NAMALWA (cell line): ENCODE measurements around the gene FBXO34.

ENCODE experiments used
- DNase-seq: peaks from one replicate; pipeline ENCODE4 v3.0.0-alpha.2; 2015; ENCODE audit warnings: low spot score

Gene FBXO34

DNA sequence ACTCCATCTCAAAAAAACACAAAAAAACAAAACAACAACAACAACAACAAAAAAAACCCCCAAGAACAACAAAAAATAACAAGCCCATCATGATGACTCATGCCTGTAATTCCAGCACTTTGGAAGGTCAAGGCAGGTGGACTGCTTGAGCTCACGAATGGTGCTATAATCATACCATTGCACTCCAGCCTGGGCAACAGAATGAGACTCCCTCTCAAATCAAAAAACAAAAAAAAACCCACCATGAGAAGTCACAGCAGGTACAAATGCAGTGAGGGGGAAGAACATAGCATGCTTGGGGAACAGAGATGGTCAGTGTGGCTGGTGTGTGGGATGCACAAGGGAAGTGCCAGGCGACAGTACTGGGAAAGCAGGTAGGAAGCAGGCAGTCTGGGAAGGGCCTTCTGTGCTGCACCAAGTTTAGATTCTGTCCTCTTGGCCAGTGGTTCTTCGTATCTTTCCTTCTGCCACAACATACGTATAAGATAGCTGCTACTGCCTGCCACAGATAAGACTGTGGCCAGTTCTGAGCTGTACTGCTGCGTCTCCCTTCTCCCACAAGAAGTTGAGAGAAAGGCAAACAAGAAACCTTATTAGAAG, 112.4 kb downstream of the FBXO34 start:
- DNase-seq: no peak

DNA sequence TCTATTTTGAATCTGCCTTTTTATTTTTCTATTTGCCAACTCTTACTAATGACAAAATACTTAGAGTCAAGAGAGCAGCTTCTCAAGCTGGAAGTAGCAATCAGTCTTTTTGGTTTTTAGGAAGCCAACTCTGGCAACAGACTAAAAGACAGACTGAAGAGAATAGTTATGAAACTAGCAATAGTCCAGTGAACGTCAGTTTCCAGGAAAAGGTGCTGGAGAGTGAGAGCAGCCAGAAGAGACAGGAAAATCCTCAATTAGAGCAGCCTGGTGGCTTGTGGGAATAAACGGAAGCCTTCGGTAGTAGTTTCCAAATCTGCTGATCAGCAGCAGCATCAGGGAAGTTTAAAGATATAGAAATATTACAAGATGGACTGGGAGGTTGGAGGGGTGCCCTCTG, 113.3 kb downstream of the FBXO34 start:
- DNase-seq: no peak

DNA sequence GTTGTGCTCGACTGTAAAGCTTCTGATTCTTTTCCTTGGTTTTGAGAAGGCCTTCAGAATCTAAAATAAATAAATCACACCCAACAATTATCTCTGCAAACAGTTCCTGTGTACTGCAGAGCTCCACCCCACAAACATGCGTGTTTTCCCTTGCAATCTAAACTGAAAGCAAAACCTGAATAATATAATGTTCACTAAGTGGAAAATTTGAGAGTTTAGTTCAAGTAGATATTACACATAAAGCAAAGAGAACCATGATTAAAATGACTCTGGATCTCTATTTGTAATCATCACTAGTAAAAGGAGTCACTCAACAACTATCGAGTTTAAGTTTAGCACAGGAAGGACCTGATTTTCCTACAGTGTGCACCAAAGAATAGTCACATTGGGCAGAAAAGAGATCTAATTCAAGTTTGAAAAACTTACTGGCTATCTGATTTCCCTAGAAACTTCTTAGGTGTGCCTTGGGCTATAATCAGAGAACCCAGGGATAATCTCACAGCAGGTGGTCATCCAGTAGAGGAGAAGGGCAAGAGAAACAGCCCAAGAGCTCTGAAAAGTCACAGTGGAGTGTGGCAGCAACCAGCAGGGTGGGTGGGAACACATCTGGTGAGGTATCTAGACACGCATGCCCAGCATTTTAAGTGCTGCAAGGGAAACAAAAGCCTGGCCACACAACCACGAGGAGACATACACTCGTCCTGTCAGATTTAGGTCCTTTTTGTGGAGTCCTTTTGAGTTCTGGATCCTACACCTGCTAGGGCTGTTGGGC, 115.0 kb downstream of the FBXO34 start:
- no peak for DNase-seq

DNA sequence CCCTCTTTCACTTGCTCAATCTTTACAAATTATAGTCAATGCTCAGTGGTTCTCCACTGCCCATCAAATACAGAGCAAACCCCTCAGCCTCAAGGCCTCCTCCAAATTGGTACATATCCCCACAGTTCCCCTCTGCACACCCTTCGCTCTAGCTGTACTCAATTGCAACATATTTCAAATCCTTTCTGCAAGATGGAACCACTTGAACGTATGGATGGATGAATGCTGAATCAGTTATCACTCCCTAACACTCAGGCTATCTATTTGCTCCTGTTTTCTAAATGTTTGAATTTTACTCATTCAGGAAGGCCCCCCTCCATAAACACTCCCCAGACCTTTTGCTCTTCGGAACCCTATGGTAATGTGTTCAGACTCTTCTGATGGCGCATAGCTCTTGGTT, 115.9 kb downstream of the FBXO34 start:
- no peak for DNase-seq

DNA sequence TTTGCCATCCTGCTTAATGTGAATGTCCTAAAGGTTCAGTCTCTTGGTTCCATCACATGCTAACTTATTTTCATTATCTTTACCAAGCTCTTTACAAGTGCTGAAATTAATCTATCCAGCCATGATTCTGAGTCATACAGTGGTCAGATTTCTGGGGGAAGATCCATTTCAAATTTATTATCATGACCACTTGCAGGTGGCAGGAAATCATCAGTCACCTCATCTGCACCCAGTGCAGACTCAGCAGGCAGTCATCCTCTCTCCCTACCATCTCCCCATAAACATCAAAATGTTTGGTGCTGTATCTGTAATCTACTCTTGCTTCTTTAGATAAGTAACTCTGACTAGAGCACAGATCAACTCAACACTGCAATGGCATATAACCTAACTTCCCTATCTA, 116.9 kb downstream of the FBXO34 start:
- DNase-seq: no peak

DNA sequence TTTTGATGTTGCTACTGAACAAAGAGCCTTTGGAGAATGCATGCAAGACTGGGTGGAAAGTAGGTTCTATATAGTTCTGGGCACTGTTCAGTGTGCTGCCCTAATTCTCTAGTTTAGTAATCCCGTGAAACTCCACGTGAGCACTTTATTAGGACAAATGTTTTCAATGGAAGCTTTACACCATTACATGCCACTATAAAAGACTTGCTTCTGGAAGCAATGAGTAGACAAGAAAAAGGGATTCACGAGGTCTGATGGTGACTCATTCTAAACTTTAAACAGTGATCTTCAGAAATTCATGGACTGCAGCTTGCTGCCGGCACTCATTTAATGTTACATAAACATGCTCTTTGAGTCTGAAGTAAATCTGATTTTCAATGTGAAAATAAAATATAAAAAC, 118.1 kb downstream of the FBXO34 start:
- no peak for DNase-seq

DNA sequence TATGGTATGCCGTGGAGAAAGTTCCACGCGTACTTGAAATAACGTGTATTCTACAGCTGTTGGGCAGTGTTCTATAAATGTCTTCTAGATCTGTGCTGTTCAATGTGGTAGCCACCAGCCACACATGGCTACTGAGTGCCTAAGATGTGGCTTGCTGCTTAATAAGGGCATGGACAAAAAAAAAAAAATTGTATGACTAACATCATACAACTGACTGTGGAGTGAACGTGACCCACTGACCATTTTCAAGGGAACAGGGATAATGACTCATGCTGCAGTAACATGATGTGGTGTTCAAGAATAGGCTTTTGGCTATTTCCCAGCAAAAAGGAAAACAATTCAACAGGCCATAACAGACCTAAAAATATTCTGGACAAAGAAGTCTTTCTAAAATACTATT, 127.5 kb downstream of the FBXO34 start:
- DNase-seq: no peak

DNA sequence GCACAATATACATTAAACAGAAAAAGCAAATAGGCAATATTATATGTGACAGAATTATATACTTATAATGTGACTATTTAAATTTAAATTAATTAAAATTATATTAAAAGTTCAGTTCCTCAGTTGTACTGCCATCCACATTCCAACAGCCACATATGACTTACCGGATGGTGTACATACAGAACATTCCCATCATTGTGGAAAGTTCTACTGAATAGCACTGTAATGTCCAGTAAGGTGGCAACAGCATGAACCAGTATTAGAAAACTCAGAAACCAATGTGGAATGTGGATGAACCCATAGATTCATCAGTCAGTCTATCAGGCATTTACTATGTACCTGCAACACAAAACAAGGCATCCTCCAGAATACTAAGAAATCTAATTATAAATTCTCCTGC, 128.0 kb downstream of the FBXO34 start:
- no peak for DNase-seq

DNA sequence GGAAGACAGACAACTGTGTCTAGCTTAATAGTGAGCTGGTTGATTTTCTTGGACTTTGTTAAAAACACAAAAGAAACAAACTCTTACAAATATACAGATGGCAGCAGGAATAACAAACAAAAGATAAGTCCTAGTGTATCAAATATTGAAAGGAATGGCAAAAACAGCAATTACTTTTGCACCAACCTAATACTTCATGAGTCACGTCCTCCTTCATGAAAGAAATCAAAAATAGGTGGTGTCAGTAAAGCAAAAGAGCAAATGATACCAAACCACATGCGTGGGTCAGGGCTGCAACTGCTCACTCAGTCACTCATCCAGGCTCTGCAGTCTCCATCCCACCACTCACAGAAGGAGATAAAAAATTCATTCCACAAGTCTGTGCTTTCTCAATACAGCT, 128.6 kb downstream of the FBXO34 start:
- no peak for DNase-seq

DNA sequence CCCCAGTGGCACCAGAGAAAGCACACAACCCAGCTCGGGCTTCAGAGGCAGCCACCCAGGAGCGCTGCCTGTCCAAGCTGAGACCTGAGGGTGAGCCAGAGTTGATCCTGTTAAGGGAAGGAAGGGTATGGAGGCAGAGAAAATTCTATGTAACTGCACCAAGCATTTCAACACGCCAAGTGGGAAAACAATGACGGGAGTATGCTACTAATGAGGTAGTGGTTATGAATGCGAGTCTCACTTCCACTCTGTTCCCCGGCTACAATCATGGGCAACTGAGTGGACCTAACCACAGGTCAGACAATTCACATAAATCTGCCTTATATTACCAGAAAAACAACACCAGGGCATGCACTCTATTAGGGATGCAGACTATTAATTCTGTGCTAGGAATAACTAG, 130.5 kb downstream of the FBXO34 start:
- DNase-seq: no peak
